ENCODE measurements around the gene FRMPD1. TPM values are rescaled to one million over a fixed set of nuclear protein-coding genes. Genes with fewer than 3 reads are reported as not detected.

Gene FRMPD1
- polyA plus RNA-seq, 1 donor, result 1.0 TPM

DNA sequence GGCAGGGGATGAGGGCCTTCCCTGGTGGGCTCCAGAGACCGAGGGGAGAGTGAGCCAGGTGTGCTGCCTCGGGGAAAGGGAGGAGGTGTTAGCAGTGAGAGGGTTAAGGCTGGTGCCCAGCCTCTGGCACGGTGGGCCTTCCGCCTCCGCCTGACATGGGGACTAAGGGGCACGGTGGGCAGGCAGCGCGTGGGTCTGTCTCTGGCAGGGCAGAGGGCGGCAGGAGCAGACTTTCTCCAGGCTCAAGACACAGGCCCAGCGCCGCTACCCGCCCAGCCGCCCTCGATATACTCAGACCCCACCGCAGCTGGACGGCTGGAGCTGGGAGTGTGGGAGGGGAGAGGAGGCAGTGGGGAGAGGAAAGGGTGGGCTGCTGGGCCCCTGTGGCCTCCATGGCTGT, 14.9 kb upstream of the FRMPD1 start:
- no peak for DNase-seq

- DNase-seq, result no peak
These were observed 14.0 kb upstream of the FRMPD1 start for GRCh38 chr9:37636511-37637448.

GRCh38 chr9:37639109-37639762, 11.5 kb upstream of the FRMPD1 start:
- DNase-seq, result no peak

GRCh38 chr9:37639841-37640240, 10.9 kb upstream of the FRMPD1 start:
- no peak for DNase-seq

DNA sequence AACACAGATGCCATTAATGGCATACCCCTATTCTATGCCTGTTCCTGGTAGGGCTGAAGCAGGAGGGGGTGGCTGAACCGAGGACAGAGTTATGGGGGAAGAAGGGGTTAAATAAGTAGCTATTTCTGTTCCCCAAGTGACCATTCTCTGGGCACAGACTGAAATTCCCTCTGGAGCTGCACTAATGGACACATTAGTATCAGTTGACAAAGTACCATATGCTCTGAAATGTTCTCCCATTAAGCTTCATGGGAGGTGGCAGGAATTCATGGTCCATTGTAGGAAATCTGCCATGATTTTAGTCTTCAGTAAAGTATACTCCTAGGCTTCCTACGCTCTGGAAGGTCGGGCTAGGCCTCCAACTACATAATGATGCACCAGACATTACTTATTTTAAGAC, 10.5 kb upstream of the FRMPD1 start:
- no peak for DNase-seq

DNA sequence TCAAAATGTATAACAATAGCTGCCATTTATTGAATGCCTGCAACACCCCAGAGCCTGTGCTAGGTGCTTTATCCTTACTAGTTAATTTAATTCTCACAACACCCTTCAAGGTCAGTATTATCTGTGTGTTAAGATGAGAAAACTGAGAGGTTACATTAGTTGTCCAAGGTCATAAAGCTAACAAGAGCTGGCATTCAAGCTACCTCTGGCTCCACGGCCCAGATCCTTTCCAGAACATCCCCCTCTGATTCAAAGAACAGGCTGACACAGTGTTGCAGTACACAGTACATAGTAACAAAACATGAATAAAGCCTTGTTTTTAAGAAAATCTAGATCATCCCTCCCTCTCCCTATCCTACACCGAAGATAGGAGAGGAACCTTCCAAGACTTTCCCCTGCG, 9.4 kb upstream of the FRMPD1 start:
- no peak for DNase-seq

DNA sequence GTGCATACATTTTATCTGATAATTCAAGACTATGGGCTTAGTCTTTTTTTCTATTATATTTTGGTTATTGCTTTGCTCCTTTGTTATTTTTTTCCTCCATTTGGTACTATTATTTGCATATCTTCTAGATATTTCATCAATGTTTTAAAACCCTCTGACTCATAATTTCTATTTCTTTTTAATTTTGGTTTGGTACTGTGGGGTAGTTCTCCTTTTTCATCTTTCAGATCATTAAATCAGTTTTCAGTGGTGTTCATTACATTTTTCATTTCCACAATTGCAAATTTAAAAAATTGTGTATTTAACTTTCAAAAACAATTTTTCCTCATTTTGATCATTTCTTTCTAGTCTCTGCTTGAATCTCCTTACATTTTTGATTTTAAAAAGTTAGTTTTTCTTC, 7.5 kb upstream of the FRMPD1 start:
- no peak for DNase-seq

DNA sequence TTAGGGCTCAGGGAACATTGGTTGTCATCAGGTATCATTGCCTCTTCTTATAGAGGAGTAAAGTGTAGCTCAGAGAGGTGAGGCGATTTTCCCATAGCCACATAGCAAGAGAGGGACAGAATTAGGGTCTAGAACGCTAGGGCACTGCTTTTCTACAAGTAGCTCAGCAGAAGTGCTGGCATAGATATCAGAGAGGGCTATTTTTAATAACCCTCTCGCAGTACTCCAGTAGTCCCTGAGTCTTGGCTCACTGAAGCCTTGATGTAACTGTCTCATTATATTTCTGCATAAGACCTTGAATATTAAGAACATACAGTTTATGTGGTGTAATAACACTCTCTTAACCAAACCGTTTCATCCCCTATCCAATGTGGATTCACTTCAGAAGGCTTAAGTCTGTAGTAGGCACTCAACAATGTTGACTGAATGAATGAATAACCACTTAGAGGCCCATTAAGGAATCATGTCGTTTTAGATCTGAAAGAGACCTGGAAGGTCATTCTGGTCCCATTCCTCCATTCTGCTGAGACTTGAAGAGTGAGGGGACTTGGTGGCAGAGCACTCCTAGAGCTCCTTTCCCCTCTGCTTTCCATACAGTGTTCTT, 4.7 kb upstream of the FRMPD1 start:
- no peak for DNase-seq

- no peak for DNase-seq
These were observed 368 bp upstream of the FRMPD1 start for GRCh38 chr9:37650299-37650872.

GRCh38 chr9:37652261-37652660, 1.5 kb downstream of the FRMPD1 start:
- DNase-seq, result no peak

GRCh38 chr9:37653385-37653784, 2.6 kb downstream of the FRMPD1 start:
- DNase-seq, result no peak

DNA sequence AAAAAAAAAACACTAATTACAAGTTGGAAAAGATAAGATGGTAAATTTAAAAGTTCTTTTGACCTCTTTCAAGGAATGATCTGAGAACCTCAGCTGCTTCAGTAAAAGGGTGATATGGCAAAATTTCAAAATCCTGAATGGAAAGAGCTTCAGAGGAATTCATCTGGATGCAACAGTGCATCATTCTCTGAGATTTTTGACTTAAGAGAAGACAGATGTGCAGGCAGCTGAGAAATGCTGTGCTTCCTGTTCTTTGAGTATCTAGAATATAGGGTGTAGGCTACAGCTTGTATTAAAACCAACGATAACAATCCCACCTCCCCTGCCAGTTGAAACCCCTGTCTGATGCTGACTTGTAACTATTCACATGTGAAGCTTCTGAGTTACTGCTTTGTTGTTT, 6.2 kb downstream of the FRMPD1 start:
- no peak for DNase-seq

DNA sequence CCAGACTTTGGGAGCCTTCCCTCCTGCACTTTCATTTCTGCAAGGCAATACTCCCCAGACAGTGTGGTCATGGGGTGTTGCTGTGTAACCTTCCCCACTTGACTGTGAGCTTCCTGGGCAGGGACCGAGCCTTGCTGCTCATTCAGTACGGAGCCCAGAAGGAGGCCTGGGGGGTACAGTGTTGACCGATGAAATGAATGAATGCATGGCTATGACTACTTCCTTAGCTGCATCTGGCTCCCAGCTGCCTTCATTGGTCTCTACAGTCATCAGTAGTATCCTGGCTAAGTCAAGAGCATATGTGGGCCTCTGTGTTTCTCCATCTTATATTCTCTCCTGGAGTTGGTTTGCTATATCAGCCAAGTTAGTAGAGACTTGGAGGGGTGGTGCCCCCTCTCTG, 9.9 kb downstream of the FRMPD1 start:
- no peak for DNase-seq

DNA sequence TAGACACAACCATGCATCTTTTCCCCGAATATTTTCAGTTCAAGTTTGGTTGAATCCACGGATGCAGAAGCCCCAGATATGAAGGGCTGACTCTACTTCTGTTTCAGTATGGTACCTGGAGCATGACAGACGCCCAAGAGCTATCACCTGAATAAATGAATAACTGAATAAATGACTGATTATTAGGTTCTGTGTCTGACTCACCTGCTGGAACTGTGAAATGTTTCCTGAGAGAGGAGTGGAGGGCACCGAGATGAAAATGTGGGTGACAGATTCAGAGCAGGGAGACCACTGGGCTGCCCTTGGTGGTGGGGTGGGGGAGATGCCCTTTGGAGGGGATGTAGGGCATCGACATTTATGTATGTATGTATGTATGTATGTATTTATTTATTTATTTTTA, 13.2 kb downstream of the FRMPD1 start:
- DNase-seq, result no peak

DNA sequence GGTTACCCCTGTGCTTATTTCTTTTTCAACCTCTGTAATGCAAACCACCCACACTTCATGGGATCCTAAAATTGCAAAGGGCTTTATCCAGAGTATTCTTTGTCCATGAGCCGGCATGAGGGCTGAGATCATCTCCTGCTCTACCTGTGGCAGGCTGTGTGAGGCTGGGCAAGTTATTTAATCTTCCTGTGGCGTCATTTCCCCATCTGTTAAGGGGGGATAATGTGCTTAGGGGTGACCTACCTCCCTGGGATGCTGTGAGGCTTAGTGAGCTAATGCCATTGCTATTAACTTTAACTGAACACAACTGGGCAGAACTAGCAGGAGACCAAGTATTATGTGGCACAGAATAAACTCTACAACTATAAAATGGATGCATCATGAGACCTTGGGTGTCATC, 17.0 kb downstream of the FRMPD1 start:
- no peak for DNase-seq

- DNase-seq, result no peak
These were observed 17.4 kb downstream of the FRMPD1 start for GRCh38 chr9:37668116-37668601.

GRCh38 chr9:37669232-37669631, 18.5 kb downstream of the FRMPD1 start:
- no peak for DNase-seq

DNA sequence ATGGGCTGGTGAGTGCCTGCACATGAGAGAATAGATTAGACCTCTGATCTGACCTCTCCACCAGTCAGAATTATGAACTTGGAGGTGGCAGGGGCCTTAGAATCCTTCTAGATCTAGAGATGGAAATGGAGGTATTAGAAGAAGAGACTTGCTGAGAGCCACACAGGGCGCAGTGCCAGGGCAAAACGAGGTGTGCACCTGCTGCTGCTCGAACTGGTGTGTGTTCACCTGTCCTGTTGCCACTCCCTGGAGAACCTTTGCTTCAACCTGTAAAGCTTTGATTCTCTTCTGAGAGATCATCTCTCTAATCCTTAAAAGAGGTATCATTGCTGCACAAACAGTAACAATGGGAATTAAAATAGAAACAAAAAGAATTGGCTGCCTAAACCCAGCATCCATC, 24.9 kb downstream of the FRMPD1 start:
- no peak for DNase-seq

DNA sequence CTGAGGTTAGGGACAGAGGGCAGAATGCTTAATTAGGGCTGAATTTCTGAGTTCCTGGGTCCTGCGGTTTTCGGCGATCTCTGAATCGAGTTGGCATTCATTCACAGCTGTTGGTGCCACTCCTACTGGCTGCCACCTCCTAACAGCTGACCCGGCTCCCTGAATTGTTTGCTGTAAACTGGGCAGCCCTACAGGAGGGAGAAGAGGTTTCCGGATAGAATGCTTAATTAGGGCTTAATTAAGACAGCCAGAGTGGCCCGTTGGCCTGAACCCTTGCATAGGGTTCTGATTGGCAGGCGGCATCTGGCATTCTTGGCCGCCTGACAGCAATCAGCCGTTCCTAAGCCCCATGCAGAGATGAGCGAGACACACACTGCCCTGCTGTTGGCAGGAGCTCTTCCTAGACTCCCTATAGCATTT, 25.7 kb downstream of the FRMPD1 start:
- no peak for DNase-seq

GRCh38 chr9:37677435-37677834, 26.7 kb downstream of the FRMPD1 start:
- DNase-seq, result no peak

- DNase-seq, result no peak
These were observed 28.1 kb downstream of the FRMPD1 start for GRCh38 chr9:37678789-37679273.

DNA sequence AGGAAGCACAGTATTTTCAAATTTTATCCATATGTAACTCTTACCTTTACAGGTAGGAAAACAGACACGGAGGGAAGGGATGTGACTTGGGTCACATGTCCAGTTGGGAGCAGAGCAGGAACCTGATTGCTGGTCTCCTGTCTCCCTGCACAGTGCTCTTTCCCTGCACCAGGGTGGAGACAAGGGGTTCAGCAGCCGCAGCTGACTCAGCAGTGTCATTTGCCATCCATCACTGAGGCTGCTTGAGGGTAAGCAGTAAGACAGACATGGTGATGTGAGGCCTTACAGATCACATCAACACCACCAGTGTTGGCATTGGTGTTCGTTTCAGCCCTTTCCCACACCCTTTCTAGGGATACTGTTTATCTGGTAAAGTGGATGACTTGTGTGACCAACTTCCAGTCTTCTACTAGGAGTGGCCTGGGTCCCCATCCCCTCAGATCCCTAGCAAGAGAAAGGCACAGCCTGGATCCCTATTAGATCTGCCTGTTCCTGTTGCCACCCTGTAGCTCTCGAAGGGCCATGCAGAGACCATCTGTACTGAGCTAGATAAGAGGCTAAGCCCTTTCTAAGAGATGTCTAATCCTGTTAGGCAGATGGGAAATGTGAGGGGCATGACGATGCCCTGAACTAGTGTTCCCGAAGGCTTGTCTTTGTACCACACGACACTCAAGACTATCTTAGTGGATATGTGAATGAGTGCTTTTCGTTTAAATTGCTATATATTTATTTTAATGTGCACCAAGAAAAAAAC, 29.1 kb downstream of the FRMPD1 start:
- DNase-seq, result no peak

Measured in left kidney (tissue), 2 donors.